Activated T-helper 17 cell treated with anti-CD3 and anti-CD28 coated beads, Interleukin-2, amount 50 U/mL, for 72 hours (primary cell): ENCODE measurements around the gene SLC5A10. TPM values are rescaled to one million over a fixed set of nuclear protein-coding genes. Genes with fewer than 3 reads are reported as not detected.
A peak's percentile ranks its signal among the peaks of the same experiment; 100 is the strongest.
"Not testable (repeated sequence)": the region's sequence is repeated elsewhere in the genome, so short reads cannot be mapped to it uniquely, and the experiment has no call there.

Experiments used
- ATAC-seq: fragments of 150-1000 bp; cut with Tn5 transposase; replicated peaks from 2 replicates; pipeline ENCODE4 v1.10.0; 2021; ENCODE audit warnings: mild to moderate bottlenecking, moderate library complexity
- H3K27ac Mint-ChIP-seq: one replicate; pipeline ENCODE4 v1.8.0; 2022; ENCODE audit warnings: mixed read lengths
- H3K27me3 Mint-ChIP-seq: one replicate; pipeline ENCODE4 v1.8.0; 2022; ENCODE audit warnings: mixed read lengths
- H3K36me3 Mint-ChIP-seq: one replicate; pipeline ENCODE4 v1.8.0; 2022; ENCODE audit warnings: low read depth, mild to moderate bottlenecking, mixed read lengths
- H3K4me1 Mint-ChIP-seq: one replicate; pipeline ENCODE4 v1.8.0; 2022; ENCODE audit warnings: mixed read lengths
- H3K4me3 Mint-ChIP-seq: one replicate; pipeline ENCODE4 v1.8.0; 2022; ENCODE audit warnings: mild to moderate bottlenecking, mixed read lengths
- H3K9me3 Mint-ChIP-seq: one replicate; pipeline ENCODE4 v1.8.0; 2022; ENCODE audit warnings: mixed read lengths
- total RNA-seq, 2 donors: library from RNA; stranded (reverse); gene quantifications; one replicate each; pipeline ENCODE4 v1.2.3, GENCODE V29; 2022

The SLC5A10 gene
- total RNA-seq, 2 donors from 2014 or later, result not detected

GRCh38 chr17:18955009-18955408, 3.0 kb downstream of the SLC5A10 start:
- Mint-ChIP-seq H3K27me3 (peaks cover 6% of the 10 kb centered on the region), H3K36me3 (no peaks in the 10 kb centered on the region), H3K27ac (peak overlapping the region; percentile 54), H3K4me1 (peaks cover 12% of the 10 kb centered on the region), H3K9me3 (no peaks in the 10 kb centered on the region), H3K4me3 (peak overlapping the region; percentile 62)
- ATAC-seq, result no peak

DNA sequence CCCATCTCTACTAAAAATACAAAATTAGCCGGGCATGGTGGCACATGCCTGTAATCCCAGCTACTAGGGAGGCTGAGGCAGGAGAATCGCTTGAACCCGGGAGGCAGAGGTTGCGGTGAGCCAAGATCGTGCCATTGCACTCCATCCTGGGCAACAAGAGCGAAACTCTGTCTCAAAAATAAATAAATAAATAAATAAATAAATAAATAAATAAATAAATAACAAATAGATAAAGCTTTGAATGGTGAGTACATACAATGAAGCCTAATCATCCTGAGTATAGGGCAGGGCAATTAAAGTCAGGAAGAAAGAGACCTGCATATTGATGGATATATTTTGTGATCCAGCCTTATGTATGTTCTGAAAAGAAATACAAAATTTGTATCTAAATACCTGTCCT, 4.1 kb downstream of the SLC5A10 start:
- H3K9me3 Mint-ChIP-seq, H3K27me3 Mint-ChIP-seq, ATAC-seq, H3K27ac Mint-ChIP-seq, H3K36me3 Mint-ChIP-seq: not testable (repeated sequence)
- Mint-ChIP-seq H3K4me1 (peaks cover 17% of the 10 kb centered on the region), H3K4me3 (peak overlapping the region; percentile 62)

GRCh38 chr17:18956581-18956980, 4.6 kb downstream of the SLC5A10 start:
- Mint-ChIP-seq H3K9me3 (no peaks in the 10 kb centered on the region), H3K27me3 (no peaks in the 10 kb centered on the region), H3K4me3 (no peak overlapping the region), H3K27ac (no peak overlapping the region), H3K36me3 (no peaks in the 10 kb centered on the region), H3K4me1 (peaks cover 17% of the 10 kb centered on the region)
- no peak for ATAC-seq

DNA sequence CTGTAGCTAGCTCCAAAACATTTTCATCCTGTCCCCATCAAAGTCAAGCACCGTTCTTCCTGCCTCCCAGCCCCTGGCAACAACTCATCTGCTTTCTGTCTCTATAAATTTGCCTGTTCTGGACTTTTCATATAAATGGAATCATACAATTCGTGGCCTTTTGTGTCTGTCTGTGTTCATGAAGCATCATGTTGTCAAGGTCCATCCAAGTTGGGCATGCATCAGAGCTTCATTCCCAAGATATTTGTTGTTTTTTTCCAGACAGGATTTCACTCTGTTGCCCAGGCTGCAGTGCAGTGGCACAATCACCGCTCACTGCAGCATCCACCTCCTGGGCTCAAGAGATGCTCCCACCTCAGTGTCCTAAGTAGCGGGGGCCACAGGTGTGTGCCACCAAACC, 5.9 kb downstream of the SLC5A10 start:
- Mint-ChIP-seq H3K4me1 (peaks cover 26% of the 10 kb centered on the region), H3K36me3 (no peaks in the 10 kb centered on the region), H3K9me3 (no peaks in the 10 kb centered on the region), H3K27me3 (no peaks in the 10 kb centered on the region), H3K4me3 (no peak overlapping the region), H3K27ac (no peak overlapping the region)
- no peak for ATAC-seq

DNA sequence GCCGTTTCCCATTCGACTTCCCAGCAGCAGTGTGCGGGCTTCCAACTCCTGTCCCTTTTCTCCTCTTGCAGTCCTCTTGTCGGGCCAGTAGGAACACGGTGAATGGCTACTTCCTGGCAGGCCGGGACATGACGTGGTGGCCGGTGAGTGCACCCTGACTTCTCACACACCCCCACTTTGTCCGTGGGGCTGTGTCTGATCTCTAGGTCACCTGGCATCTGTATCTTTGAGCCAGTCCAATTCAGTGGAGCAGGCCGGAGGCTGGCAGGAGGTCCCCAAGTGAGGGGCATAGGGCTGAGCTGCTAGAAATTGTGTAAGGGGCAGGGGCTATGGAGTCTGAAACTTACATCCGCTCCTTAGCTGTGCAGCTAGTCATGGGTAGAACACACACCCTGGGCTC, 6.6 kb downstream of the SLC5A10 start:
- H3K4me1 Mint-ChIP-seq, result peaks cover 26% of the 10 kb centered on the region
- no peaks in the 10 kb centered on the region for H3K27me3 Mint-ChIP-seq
- H3K36me3 Mint-ChIP-seq, result no peaks in the 10 kb centered on the region
- H3K27ac Mint-ChIP-seq, result no peak overlapping the region
- ATAC-seq, result no peak
- no peak overlapping the region for H3K4me3 Mint-ChIP-seq
- H3K9me3 Mint-ChIP-seq, result no peaks in the 10 kb centered on the region

GRCh38 chr17:18959071-18959844, 7.3 kb downstream of the SLC5A10 start:
- Mint-ChIP-seq H3K4me1 (peaks cover 24% of the 10 kb centered on the region), H3K27me3 (no peaks in the 10 kb centered on the region), H3K4me3 (no peak overlapping the region), H3K27ac (no peak overlapping the region), H3K36me3 (no peaks in the 10 kb centered on the region), H3K9me3 (no peaks in the 10 kb centered on the region)
- ATAC-seq, result no peak

DNA sequence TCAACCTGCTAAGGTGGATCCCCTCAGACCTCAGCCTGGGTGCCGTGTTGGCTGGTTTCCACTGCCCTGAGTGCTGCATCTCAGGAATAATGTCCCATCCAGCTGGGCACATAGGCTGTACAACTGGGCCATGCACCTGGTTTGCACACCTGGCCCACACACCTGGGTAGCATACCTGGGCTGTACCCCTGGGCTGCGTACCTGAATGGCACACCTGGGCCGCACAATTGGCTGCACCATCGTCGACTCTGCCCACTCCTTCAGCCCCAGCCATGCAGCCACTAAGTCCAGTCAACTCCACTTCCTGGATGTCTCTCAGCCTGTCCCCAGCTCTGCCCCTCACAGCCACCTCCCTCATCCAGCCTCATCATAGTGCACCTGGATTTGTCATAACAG, 7.9 kb downstream of the SLC5A10 start:
- no peak for ATAC-seq
- H3K27ac Mint-ChIP-seq, result peak overlapping the region; percentile 43
- no peaks in the 10 kb centered on the region for H3K36me3 Mint-ChIP-seq
- H3K9me3 Mint-ChIP-seq, result no peaks in the 10 kb centered on the region
- no peaks in the 10 kb centered on the region for H3K27me3 Mint-ChIP-seq
- no peak overlapping the region for H3K4me3 Mint-ChIP-seq
- H3K4me1 Mint-ChIP-seq, result peaks cover 20% of the 10 kb centered on the region

GRCh38 chr17:18960241-18960665, 8.3 kb downstream of the SLC5A10 start:
- H3K4me1 Mint-ChIP-seq, result peaks cover 19% of the 10 kb centered on the region
- no peaks in the 10 kb centered on the region for H3K27me3 Mint-ChIP-seq
- no peaks in the 10 kb centered on the region for H3K36me3 Mint-ChIP-seq
- no peaks in the 10 kb centered on the region for H3K9me3 Mint-ChIP-seq
- no peak overlapping the region for H3K4me3 Mint-ChIP-seq
- peak overlapping the region; percentile 43 for H3K27ac Mint-ChIP-seq
- no peak for ATAC-seq

GRCh38 chr17:18960803-18961511, 9.0 kb downstream of the SLC5A10 start:
- peak overlapping the region; percentile 43 for H3K27ac Mint-ChIP-seq
- no peaks in the 10 kb centered on the region for H3K36me3 Mint-ChIP-seq
- H3K4me1 Mint-ChIP-seq, result peaks cover 14% of the 10 kb centered on the region
- no peaks in the 10 kb centered on the region for H3K27me3 Mint-ChIP-seq
- ATAC-seq, result peak; percentile 70
- H3K4me3 Mint-ChIP-seq, result peak overlapping the region; percentile 40
- no peaks in the 10 kb centered on the region for H3K9me3 Mint-ChIP-seq

- Mint-ChIP-seq H3K27ac (peak overlapping the region; percentile 56), H3K9me3 (no peaks in the 10 kb centered on the region), H3K27me3 (no peaks in the 10 kb centered on the region), H3K36me3 (no peaks in the 10 kb centered on the region), H3K4me1 (peaks cover 14% of the 10 kb centered on the region), H3K4me3 (peak overlapping the region; percentile 40)
- ATAC-seq, result peak; percentile 91
Observed at GRCh38 chr17:18961634-18962493, 9.9 kb downstream of the SLC5A10 start.

- Mint-ChIP-seq H3K9me3 (no peaks in the 10 kb centered on the region), H3K27ac (peak overlapping the region; percentile 56), H3K4me3 (peak overlapping the region; percentile 40), H3K36me3 (no peaks in the 10 kb centered on the region), H3K27me3 (no peaks in the 10 kb centered on the region), H3K4me1 (peaks cover 14% of the 10 kb centered on the region)
- no peak for ATAC-seq
Observed at GRCh38 chr17:18962494-18962815, 10.5 kb downstream of the SLC5A10 start.

- Mint-ChIP-seq H3K9me3 (no peaks in the 10 kb centered on the region), H3K27me3 (no peaks in the 10 kb centered on the region), H3K4me3 (no peak overlapping the region), H3K27ac (peak overlapping the region; percentile 56), H3K36me3 (no peaks in the 10 kb centered on the region), H3K4me1 (peaks cover 14% of the 10 kb centered on the region)
- ATAC-seq, result peak; percentile 13
Observed at GRCh38 chr17:18963126-18964017, 11.4 kb downstream of the SLC5A10 start.

GRCh38 chr17:18964018-18964351, 12.0 kb downstream of the SLC5A10 start:
- no peaks in the 10 kb centered on the region for H3K27me3 Mint-ChIP-seq
- ATAC-seq, result no peak
- no peaks in the 10 kb centered on the region for H3K9me3 Mint-ChIP-seq
- no peaks in the 10 kb centered on the region for H3K36me3 Mint-ChIP-seq
- peak overlapping the region; percentile 29 for H3K27ac Mint-ChIP-seq
- H3K4me1 Mint-ChIP-seq, result peaks cover 14% of the 10 kb centered on the region
- no peak overlapping the region for H3K4me3 Mint-ChIP-seq

- H3K9me3 Mint-ChIP-seq, result no peaks in the 10 kb centered on the region
- no peak for ATAC-seq
- peak overlapping the region; percentile 29 for H3K27ac Mint-ChIP-seq
- peaks cover 16% of the 10 kb centered on the region for H3K4me1 Mint-ChIP-seq
- H3K4me3 Mint-ChIP-seq, result no peak overlapping the region
- H3K36me3 Mint-ChIP-seq, result peaks cover 1% of the 10 kb centered on the region
- no peaks in the 10 kb centered on the region for H3K27me3 Mint-ChIP-seq
Observed at GRCh38 chr17:18964550-18964949, 12.6 kb downstream of the SLC5A10 start.
